Ureter (tissue), 1 donor: ENCODE data around the gene NKAIN1. TPM values are rescaled to one million over a fixed set of nuclear protein-coding genes. Genes with fewer than 3 reads are reported as not detected.
"Not testable (repeated sequence)": the region's sequence is repeated elsewhere in the genome, so short reads cannot be mapped to it uniquely, and the experiment has no call there.

Source experiments
- DNase-seq: peaks from one replicate; pipeline ENCODE4 v3.0.0-alpha.2; 2020; ENCODE audit warnings: low spot score
- total RNA-seq: library from RNA; stranded (reverse); gene quantifications from one replicate; pipeline ENCODE4 v1.2.4, GENCODE V29; 2023
- donor health status: DM: yes; HTN: yes; CAD: no.

The NKAIN1 gene
- not detected for total RNA-seq

DNA sequence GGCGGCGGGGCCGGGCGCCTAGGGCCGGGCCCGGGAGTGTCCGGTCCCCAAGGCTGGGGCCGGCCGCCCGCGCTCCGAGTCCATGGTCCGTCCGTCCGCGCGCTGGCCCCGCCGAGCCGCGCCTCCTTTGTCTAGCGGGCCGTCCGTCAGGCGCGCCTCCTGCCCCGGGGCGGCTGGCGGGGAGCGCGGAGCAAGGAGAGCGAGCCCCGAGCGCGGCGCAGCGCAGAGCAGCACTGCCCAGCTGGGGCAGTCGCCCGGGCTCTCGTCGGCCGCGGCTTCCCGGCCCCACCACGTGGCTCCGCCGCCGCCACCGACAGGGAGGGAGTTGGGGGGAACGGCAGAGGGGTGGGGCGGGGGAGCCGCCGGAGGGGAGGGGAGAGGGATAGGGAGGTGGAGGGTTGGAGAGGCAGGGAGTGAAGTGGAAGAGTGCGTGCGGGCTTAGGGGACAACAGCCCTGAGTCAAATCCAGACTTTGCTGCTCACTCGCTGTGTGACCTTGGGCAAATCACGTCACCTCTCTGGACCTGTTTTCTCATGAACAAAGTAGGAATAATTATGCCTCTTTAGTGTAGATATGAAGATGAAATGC lies at the start of gene NKAIN1:
Gene NKAIN1 (minus strand): TSS at position 235 of the 589 bp plus-strand sequence. CDS start 340 bp downstream, outside the sequence.
- DNase-seq = no peak

DNA sequence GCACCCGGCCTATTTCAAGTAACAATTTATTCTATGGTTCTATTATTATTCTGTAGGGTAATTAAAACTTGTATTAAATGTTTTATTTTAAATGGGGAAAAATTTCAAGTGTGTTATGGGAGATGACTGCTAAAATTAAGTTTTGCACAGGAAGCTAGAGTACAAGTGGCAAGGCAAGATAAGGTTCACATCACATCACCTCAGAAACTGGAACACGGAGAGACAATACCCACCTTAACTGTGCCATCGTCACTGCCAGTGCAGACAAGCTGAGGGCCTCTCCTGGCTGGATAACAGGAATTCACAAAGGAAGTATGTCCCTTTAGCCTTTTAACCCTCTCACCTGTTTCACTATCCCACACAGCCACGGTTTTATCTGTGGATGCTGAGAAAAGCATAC lies 49.3 kb upstream of the NKAIN1 start:
- no peak for DNase-seq

- not testable (repeated sequence) for DNase-seq
Observed at GRCh38 chr1:31287791-31288190, 48.1 kb upstream of the NKAIN1 start.

- DNase-seq = not testable (repeated sequence)
Observed at GRCh38 chr1:31282426-31282825, 42.7 kb upstream of the NKAIN1 start.

DNA sequence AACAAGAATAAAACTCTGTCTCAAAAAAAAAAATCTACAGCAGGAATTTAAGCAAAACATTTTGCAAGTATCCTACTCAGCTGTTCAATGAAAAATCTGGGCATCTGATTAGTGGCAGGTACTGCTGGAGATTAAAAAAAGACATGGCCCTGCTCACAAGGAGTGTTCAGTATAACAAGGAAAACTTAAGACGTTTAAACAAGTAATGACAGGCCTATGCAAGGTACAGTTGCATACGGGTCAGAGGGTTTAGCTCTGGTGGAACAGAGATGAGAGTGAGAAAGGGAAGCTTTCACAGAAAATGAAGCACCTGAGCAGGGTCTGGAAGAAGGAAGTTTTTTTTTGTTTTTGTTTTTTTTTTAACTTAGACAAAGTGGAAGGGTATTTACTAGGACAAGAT lies 33.9 kb upstream of the NKAIN1 start:
- no peak for DNase-seq

- DNase-seq = no peak
Observed at GRCh38 chr1:31272369-31272768, 32.7 kb upstream of the NKAIN1 start.

GRCh38 chr1:31266547-31266946 lies 26.9 kb upstream of the NKAIN1 start:
- DNase-seq = no peak

- DNase-seq = no peak
Observed at GRCh38 chr1:31264790-31265386, 25.2 kb upstream of the NKAIN1 start.

DNA sequence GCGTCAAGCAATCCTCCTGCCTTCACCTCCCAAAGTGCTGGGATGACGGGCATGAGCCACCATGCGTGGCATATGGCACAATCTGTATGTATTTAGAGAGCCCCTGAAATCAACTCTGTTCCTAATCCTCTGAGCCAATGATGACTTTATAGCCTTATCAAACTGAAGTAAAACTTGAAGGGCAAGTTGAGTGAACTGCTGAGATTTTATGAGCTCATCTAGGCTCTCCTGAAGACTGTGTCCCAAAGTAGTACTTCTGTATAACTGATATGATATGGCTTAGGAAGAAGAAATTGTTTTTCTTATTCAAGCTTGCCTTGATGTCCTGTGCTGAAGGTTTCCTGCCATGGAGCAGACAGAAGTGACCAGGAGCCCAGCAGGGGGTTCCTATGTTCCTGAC lies 23.7 kb upstream of the NKAIN1 start:
- no peak for DNase-seq

DNA sequence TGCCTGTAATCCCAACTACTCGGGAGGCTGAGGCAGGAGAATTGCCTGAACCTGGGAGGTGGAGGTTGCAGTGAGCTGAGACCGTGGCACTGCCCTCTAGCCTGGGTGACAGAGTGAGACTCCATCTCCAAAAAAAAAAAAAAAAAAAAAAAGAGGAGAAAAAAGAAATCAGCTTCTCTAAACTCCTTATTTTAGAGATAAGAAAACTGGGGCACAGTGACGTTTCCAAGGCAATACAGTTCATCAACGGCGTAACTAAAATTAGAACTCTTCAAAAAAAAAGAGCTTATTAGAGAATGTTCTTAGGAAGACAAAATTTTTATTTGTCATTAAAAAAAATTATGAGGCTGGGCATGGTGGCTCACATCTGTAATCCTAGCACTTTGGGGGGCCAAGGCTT lies 22.7 kb upstream of the NKAIN1 start:
- not testable (repeated sequence) for DNase-seq

DNA sequence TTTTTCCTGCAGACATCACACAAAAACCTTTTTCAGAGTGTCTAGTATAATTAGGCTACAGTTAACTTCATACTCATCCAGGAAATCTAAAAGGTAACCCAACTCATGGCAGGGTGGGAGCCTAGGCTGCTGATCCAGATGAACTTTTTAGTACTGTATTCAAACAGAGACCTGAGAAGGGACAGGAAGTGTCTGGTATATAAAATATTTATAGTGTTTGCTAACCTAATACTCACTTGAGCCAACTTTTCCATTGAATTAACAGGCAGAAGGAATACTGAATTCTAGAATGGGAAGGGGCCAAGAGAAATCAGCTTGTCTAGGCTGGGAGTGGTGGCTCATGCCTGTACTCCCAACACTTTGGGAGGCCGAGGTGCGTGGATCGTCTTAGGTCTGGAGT lies 22.2 kb upstream of the NKAIN1 start:
- DNase-seq = no peak

DNA sequence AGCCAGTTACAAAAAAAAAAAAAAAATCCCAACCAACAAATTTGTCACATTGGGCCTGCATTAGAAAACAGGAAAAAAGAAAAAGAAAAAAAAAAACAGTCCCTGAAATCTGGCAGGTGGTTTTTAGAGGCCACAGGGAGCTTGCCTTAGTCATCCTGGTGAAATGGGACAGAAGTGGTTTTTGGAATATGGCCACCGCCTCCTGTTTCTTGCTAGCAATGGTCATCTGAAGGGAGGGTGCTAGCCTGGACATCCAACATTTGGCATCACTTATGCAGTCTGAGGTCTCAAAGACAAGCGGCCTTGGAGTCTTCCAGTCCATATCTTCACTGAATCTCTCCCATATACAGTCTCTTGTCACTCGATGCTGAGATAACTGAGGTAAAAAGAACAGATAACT lies 20.1 kb upstream of the NKAIN1 start:
- no peak for DNase-seq

DNA sequence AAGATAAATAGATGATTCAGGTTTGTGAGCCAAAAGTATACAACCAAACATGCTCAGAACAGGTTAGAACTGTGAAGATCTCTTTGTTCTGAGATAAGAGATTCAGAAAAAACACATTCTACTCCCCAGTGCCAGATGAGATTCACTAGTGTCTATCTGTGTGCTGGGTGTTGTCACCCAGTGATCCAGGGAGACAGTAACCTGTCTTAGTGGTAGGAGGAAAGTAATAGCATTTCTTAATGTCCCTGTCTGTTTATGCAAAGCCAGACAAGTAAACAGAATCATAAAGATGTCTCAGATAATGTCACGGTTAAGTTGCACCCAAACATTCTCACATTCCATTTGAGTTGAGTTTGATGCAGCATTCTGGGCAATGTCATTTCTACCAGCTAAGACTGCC lies 18.9 kb upstream of the NKAIN1 start:
- no peak for DNase-seq

DNA sequence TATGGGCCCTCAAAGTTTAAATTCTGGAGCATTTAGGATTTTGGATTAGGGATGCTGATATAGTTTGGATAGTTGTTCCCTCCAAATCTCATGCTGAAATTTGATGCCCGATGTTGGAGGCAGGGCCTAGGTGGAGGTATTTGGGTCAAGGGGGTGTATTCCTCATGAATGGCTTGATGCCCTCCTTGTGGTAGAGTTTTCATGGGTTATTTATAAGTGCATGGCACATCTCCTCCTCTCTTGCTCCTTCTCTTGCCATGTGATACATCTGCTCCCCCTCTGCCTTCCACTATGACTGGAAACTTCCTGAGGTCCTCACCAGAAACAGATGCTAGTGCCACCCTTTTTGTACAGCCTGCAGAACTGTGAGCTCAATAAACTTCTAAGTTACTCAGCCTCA lies 17.5 kb upstream of the NKAIN1 start:
- DNase-seq = no peak

DNA sequence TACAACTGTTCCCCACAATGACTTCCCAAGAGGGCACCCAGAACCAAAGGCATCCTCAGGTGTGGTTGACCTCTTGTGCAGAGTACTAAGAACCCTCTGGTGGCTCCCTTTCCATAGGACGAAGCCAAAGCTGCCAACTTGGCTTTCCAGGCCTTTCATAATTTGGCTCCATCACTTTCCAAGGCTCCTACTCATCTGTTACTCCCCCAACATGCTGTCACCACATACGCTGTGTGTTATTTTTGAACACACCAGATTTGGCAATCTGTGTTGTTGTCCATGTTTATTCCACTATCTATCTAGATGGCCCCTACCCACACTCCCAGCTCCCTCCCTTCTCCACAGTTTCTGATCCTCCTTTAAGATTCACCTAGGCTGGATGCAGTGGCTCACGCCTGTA lies 10.2 kb upstream of the NKAIN1 start:
- no peak for DNase-seq

DNA sequence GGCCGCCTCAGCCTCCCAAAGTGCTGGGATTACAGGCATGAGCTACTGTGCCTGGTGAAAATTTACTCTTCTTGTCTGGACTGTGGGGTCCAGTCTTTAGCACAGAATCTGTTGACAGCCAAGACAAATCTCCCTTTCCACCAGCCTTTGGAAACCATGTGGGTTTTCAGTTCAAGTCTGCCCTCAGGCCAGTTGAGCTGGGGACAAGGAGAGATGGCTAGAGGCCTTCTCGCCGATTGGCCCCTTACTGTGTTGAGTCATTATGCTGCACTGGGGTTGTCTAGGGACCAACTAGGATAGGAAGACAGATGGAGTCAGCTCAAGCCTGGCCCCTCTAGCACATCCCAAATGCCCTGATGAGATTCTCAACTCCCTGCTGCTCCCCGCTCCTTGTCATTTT lies 8.6 kb upstream of the NKAIN1 start:
- no peak for DNase-seq

DNA sequence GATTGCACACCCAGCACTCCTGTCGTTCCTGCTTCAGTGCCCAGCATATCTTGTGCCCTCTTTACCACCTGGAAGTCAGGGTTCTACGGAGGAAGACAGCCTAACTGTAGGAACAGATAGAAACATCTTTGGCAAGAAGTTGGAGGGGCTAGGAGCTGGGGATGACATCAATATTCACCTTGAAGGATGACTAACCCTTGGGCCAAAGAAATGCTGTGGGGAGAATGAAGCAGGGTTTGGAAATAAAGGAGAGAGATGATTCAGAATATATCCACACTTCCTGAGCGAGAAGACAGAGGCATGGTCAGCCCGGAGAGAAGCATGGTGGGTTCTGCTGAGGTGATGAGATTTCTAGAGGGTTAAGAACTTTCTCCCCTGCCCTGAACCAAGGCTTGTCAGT lies 4.6 kb upstream of the NKAIN1 start:
- no peak for DNase-seq

DNA sequence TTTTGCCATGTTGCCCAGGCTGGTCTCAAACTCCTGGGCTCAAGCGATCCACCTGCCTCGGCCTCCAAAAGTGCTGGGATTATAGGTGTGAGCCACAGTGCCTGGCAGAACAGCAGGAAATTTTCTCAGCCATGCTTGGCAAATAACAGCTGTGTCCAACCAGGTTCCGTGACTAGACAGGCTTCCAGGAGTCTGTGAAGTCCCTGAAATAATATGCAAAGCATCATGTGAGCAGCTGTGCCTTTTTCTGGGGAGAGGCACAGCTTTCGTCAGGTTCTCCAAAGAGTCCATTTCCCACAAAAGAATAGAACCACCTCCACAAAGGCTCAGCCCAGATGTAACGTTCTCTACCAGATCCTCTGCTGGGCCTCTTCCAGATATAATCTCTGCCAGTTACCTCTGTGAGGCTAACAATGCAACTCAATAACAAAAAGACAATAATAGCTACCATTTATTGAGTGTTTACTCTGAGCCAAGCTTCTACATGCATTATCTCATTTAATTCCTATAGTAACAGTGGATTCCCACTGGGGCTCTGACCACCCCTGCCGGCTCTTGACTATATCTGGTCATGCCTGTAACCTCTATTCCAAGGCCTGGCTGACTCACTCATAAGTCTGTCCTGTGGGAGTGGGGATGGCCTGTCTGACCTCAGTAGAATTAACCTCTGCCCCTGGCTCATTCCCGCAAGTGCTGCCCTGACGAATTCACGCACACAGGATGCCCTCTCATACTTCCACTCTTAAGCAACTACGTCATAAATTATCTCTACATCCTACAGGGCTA lies 4.0 kb upstream of the NKAIN1 start:
- DNase-seq = no peak

- DNase-seq = no peak
Observed at GRCh38 chr1:31241321-31241720, 1.6 kb upstream of the NKAIN1 start.

GRCh38 chr1:31238986-31239613 lies 587 bp downstream of the NKAIN1 start:
- no peak for DNase-seq

DNA sequence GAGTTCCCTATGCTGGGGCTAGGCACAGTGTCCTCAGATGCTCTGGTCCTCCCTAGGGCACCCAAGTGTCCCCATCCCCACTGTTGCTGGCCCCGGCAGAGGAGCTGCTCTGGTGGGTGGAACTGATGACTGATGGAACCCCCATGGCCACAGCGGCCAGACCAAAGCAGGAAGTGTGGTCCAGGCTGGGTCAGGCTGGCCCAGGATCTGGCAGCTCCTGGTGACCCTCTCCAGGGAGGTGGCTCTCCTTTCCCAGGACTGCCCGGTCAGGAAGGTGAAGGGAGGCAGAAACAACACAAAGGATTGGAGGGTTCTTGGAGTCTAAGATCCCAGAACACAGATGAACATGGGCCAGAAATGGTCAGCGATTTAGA lies 1.1 kb downstream of the NKAIN1 start:
- no peak for DNase-seq

GRCh38 chr1:31234870-31235269 lies 4.8 kb downstream of the NKAIN1 start:
- no peak for DNase-seq
